ENCODE measurements around the gene ZNF587B. TPM values are rescaled to one million over a fixed set of nuclear protein-coding genes. Genes with fewer than 3 reads are reported as not detected.
"Not testable (repeated sequence)": the region's sequence is repeated elsewhere in the genome, so short reads cannot be mapped to it uniquely, and the experiment has no call there.

The ZNF587B gene
- 12.2 TPM for total RNA-seq
- long read RNA-seq, partial matches to known transcripts: 0 of 5 reads
- long read RNA-seq, other reads (novel, unspliced or antisense): 3 of 5 reads

GRCh38 chr19:57830071-57830602 is at the start of gene ZNF587B:
Gene ZNF587B, plus strand, starts transcription at chr19:57830299. Its CDS starts 230 bp downstream, at chr19:57830529.
- peak within 1 kb of the TSS; percentile 53 for H3K4me3 ChIP-seq
- H3K27ac ChIP-seq: peak within 1 kb of the TSS; percentile 66
- intact Hi-C loops (cut with DNase I): no loop called here
- TF ChIP-seq CTCF (IDR thresholded peaks at IDR 0.05): peak; percentile 37
- no peaks in the 10 kb centered on the region for H3K27me3 ChIP-seq
- ATAC-seq: peak; percentile 89
- no peaks in the 10 kb centered on the region for H3K9me3 ChIP-seq
- H3K4me1 ChIP-seq: no peaks in the 10 kb centered on the region
- peak; percentile 67 for DNase-seq
- H3K36me3 ChIP-seq: no peaks in the 10 kb centered on the region

- DNase-seq (no peak), ATAC-seq (peak; percentile 15)
- TF ChIP-seq CTCF (IDR thresholded peaks at IDR 0.05): no peak
- intact Hi-C loops (cut with DNase I): no loop called here
- Histone ChIP-seq H3K4me3 (no peak overlapping the region), H3K9me3 (peaks cover 16% of the 10 kb centered on the region), H3K36me3 (no peaks in the 10 kb centered on the region), H3K27me3 (no peaks in the 10 kb centered on the region), H3K4me1 (no peaks in the 10 kb centered on the region), H3K27ac (no peak overlapping the region)
Measured at GRCh38 chr19:57786286-57786685, 43.8 kb upstream of the ZNF587B start.

- intact Hi-C loops (cut with DNase I): no loop called here
- peaks cover 16% of the 10 kb centered on the region for H3K9me3 ChIP-seq
- no peak for ATAC-seq
- TF ChIP-seq CTCF (IDR thresholded peaks at IDR 0.05): no peak
- no peak overlapping the region for H3K4me3 ChIP-seq
- H3K36me3 ChIP-seq: no peaks in the 10 kb centered on the region
- DNase-seq: no peak
- H3K27me3 ChIP-seq: no peaks in the 10 kb centered on the region
- H3K27ac ChIP-seq: no peak overlapping the region
- no peaks in the 10 kb centered on the region for H3K4me1 ChIP-seq
Measured at GRCh38 chr19:57786906-57787305, 43.2 kb upstream of the ZNF587B start.

- Histone ChIP-seq H3K4me1 (no peaks in the 10 kb centered on the region), H3K9me3 (peaks cover 16% of the 10 kb centered on the region), H3K4me3 (no peak overlapping the region), H3K27ac (no peak overlapping the region), H3K36me3 (no peaks in the 10 kb centered on the region), H3K27me3 (no peaks in the 10 kb centered on the region)
- intact Hi-C loops (cut with DNase I): no loop called here
- ATAC-seq: no peak
- no peak for TF ChIP-seq CTCF (IDR thresholded peaks at IDR 0.05)
- DNase-seq: no peak
Measured at GRCh38 chr19:57788114-57788692, 41.9 kb upstream of the ZNF587B start.

GRCh38 chr19:57789288-57789687 is 40.8 kb upstream of the ZNF587B start:
- Histone ChIP-seq H3K9me3 (peaks cover 12% of the 10 kb centered on the region), H3K27ac (no peak overlapping the region), H3K4me1 (no peaks in the 10 kb centered on the region), H3K27me3 (no peaks in the 10 kb centered on the region), H3K36me3 (no peaks in the 10 kb centered on the region), H3K4me3 (no peak overlapping the region)
- TF ChIP-seq CTCF (IDR thresholded peaks at IDR 0.05): no peak
- intact Hi-C loops (cut with DNase I): no loop called here
- no peak for ATAC-seq
- DNase-seq: no peak

- intact Hi-C loops (cut with DNase I); ATAC-seq; H3K27me3 ChIP-seq; H3K9me3 ChIP-seq; DNase-seq; H3K4me1 ChIP-seq; H3K27ac ChIP-seq; H3K4me3 ChIP-seq: not testable (repeated sequence)
- H3K36me3 ChIP-seq: peaks cover 13% of the 10 kb centered on the region
Measured at GRCh38 chr19:57796580-57796979, 33.5 kb upstream of the ZNF587B start.

All from upper lobe of right lung (tissue), 1 donor.